NCI-H524 (cell line): ENCODE measurements around the gene MTPN.
A peak's percentile ranks its signal among the peaks of the same experiment; 100 is the strongest.

ENCODE experiments used
- DNase-seq, 2 experiments: peaks; one replicate each; lab custom pipeline; 2025; lab: John Stamatoyannopoulos, UW

MTPN gene, protein sequence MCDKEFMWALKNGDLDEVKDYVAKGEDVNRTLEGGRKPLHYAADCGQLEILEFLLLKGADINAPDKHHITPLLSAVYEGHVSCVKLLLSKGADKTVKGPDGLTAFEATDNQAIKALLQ

DNA sequence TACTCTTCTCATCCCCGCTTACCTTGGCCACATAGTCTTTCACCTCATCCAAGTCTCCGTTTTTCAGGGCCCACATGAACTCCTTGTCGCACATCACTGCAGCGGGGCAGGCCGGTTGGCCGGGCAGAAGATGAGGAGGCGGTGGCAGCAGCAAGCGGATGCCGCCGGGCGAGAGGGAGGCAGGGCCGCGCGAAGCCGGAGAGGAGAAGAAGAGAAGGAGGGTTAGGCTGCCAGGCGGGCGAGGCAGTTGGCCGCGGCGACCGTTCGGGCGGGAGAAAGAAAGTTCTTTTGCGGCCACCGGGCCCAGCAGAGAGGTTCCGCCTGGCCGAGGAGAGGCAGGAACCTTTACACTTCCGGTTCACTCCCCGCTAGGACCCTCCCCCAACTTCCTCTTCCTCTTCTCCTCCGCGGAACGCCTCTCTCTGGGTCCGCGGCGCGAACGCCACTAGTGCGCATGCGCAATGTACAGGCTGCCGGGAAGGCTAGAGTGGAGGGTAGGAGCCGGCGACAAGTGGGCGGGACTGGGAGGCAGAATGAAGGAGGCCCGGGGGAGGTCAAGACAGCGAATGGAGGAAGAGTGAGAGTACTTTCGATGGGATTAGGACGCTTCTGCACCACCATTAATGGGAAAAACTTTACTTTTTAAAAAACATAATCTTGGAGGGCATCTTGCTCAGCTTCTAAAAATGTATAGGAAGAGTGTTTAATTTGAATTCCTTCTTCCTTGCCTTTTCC, at the start of gene MTPN:
Gene MTPN, minus strand, starts transcription at position 353 of the 735 bp plus-strand sequence. Its CDS starts 259 bp downstream, at position 94.
- DNase-seq: peak; percentile 96 to 99

DNA sequence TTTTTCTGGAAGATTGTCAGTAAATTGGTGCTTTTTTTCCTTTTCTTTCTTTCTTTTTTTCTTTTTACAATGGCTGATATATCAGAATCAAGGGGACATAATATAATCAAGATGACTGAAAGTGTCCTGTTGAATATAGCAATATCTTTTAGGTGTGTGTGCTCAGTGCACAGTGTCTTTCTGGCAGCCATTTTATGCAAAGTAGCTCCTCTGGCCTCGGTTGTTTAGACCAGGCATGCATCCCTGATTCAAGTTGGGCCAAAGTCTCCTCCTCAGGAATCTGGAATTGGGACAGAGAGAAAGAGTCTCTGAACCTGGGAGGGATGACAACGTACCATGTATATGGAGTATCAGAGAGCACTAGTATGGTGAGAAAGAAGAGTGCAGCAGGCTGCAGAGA, 49.0 kb upstream of the MTPN start:
- DNase-seq: no peak

DNA sequence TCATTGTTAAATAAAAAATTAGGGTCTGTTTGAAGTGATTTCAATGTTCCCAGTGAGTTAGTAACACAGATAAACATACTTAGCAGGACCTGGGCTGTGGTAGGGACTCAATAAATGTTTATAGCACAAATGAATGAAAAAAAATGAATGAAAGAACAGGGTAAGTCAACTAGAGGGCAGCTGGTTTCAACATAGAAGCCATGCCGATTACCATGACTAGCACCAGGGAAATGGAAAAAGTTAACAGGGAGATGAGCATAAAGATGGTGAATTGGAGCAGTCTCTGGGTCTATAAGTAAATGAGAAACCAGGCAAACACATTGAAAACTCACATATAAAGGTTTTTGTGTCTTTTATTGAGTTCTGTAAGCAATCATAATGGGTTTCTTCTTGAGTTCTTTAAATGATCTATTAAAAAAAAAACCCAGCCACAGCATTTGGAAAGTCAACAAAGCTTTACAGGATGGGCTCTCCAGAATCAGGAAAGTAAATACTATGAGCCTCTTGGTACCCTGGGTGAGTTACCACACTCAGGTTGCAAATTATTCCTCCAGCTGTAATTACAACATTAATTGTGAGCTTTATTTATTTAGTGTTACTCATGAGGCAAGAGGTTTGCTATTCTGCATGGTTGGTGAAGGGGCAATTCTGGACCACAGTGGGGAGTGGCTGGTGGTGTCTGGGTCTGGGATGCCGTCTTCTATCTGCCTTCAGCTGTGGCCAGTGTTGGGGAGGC, 46.1 kb upstream of the MTPN start:
- no peak for DNase-seq

DNA sequence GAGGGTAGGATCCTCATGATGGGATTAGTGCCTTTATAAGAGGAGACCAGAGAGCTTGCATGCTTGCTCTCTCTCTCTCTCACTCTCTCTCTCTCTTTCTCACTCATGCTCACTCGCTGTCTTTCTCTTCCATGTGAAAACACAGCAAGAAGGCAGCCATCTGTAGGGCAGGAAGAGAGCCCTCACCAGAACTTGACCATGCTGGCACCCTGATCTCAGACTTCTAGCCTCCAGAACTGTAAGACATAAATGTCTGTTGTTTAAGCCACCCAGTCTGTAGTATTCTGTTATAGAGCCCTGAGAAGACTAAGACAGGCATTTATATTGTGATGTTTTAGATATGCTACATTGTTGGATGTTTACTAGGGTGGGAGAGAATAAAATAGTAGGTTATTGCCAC, 43.4 kb upstream of the MTPN start:
- no peak for DNase-seq

DNA sequence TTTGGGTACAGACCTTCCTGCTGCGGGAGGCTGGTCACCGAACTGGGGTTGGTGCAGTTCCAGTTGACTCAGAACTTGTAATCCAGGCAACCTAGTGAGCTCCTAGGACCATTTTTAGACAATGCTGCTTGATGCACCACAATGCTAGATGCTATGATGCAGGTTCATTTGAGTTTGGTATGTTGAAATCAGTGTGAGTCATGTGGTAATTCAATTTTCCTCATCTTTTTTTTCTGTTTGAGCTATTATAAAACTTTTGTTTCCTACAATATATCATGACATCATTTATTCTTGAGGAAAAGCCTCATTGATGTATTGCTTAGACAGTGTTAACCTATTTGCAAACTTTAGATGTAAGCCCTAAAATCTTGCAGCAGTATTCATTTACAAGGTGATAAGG, 40.9 kb upstream of the MTPN start:
- DNase-seq: no peak

DNA sequence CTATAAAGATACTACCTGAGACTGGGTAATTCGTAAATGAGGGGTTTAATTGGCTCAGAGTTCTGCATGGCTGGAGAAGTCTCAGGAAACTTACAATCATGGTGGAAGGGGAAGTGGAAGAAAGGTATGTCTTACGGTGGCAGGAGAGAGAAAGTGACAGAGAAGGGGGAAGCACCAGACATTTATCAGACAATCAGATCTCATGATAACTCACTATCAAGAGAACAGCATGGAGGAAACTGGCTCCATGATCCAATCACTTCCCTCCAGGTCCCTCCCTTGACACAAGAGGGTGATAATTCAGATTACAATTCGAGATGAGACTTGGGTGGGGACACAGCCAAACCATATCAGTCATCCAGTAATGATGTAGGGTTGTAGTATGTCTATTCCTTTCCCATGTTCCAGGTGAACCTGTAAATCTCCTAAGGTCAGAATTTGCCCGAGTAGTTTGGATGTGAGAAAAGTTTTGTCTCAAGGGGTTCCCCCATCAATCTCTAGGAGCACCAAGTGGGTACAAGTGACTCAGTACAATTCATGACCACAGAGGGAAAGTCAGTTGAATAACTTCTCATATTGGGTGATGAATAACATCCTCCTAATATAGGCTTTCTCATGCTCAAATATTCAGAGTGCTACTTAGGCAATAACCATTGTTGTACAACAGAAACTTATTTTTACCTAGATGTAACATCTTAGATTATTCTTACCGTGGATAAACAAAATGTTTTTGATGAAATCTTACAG, 39.7 kb upstream of the MTPN start:
- no peak for DNase-seq

DNA sequence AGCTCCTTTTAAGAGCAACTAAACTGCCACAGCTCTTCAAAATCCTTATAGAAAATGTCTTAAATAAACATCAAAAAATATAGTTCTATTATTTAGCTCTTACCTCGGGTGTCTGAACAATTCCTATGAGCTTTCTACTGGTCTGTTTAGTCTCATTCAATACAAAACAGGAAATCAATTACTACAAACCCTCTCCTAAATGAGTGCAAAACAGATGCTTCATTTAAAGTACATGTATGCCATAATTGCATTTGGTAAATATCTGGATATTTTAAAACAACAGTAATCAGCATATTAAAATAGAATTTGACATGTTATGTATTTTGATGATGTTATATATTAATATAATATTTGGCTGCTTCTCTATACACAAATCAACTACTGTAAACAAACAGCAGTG, 38.5 kb upstream of the MTPN start:
- DNase-seq: no peak

DNA sequence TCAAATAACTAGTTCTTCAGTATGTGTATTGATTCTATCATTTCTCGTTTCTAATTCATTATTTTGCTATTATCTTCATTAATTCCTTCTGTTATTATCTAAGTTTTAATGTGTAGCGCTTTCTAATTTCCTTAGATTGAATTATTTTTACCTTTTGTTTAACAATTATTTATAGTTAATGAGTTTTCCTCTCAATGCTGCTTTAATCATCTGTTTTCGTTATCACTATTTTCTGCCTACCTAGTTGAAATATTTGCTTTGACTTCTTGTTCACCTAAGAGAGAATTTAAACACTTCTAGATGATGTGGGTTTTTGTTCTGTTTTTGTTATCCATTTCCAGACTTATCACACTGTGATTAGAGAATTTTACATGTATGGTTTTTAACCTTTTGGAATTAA, 37.5 kb upstream of the MTPN start:
- DNase-seq: no peak

DNA sequence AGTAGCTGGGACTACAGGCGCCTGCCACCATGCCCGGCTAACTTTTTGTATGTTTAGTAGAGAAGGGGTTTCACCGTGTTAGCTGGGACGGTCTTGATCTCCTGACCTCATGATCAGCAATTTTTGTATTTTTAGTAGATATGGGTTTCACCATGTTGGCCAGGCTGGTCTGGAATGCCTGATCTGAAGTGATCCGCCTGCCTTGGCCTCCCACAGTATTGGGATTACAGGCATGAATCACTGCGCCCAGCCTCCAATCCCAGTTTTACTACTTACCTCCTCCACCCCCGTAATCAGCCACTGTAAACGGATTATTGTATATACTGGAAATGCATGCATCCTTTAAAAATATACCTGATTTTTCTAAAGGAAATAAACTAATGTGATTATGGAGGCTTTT, 35.1 kb upstream of the MTPN start:
- no peak for DNase-seq

DNA sequence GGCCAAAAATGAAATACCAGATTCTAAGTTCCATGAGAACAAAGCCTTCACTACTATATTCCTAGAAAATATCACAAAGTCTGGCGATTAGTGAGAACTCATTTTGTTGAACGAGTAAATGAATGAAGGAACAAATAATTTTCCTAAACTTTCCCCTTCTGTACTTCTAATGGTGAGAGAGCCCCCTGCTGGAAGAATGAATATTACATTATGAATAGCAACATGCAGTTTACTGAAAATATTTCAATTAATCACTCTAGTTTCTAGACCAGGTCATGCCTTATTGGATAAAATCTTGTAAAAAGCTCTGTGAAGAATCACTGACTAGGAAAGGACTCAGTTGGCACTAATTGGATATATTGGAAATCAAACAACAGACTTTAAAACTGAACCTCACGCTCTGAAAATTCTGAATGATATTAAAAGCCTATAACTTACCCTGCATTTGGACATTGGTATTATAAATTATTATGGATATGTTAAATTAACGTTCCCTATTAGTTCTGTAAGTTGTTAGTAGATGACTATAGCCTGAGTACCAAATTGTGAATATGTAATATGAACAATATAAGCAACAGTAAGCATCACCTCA, 32.4 kb upstream of the MTPN start:
- DNase-seq: peak; percentile 23 to 38

DNA sequence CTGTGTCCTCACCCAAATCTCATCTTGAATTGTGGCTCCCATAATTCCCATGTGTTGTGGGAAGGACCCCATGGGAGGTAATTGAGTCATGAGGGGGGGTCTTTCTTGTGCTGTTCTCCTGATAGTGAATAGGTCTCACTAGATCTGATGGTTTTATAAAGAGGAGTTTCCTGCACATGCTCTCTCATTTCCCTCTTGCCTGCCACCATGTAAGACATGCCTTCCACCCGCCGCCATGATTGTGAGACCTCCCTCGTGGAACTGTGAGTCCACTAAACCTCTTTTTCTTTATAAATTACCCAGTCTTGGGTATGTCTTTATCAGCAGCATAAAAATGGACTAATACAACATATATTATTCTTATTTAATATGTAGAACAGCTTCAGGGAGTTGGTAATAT, 29.0 kb upstream of the MTPN start:
- no peak for DNase-seq

DNA sequence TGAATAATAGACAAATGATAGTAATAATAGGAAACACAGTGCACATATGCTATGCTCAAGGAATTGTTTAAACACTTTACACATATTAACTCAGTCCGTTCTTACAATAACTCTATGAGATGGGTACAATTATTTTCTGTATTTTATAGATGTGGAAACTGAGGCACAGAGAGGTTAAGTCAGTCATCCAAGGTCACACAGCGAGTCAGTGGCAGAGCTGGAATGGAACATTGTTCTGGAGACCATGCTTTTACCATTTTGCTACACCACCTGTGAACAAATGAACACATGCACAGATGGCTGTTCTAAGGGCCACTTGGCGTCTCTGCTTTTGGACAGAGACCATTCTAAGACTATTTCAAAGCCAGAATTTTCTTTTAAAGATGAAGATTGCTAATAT, 26.9 kb upstream of the MTPN start:
- DNase-seq: no peak

DNA sequence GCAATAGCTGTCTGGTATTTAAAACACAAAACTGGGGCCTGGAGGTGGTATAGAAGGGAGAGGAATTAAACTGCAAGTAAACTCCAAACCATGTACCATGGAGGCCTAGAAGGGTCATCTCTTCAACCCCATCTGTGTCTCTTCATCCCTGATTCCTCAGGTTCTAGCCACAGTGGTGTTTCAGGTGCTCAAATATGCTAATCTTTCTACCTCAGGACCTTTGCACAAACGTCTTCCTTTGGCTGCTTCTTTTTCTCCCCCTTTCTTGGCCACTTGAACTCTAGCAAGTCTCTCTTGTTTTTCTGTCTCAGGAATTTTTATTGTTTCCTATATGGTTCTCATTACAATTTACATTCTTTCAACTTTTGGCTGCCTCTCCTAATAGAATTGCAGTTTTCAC, 25.6 kb upstream of the MTPN start:
- no peak for DNase-seq

DNA sequence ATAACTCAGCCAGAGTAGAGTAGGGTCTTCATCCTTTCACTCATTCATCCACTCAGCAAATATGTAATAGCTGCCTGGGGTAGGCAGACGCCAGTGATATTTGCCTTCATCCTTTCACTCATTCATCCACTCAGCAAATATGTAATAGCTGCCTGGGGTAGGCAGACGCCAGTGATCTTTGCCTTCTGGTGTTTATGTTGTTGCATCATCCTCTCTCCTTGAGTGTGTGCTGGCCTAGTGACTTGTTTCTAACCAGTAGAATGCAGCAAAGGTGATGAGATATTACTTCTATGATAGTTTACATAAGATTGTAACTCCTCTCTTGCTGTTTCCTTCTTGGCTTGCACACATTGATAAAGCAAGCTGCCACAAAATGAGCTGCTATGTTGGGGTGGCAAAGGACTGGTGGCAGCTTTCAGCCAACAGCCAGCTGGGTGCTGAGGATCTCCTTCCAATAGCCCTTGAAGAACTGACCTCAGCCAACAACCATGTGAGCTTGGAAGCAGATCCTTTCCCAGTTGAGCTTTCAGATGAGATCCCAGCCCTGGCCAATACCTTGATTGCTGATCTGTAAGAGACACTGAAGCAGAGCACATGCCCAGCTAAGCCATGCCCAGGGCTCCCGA, 23.2 kb upstream of the MTPN start:
- DNase-seq: no peak

DNA sequence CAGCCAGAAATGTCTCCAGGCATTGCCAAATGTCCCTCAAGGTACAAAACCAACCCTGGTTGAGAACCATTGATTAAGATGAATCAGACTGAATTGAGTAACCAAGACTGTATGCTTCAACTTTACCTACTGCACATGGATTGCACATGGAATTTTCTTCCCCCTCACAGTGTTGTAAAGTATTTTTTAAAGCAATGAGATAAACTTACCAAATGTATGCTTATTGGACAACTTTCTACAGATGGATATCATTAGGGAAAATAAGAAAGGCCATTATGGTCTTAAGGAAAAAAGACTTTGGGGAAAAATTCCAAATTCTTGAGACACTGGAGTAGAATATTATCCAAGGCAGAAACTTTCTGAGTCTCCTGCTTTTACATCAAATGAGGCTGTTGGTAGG, 20.9 kb upstream of the MTPN start:
- no peak for DNase-seq

DNA sequence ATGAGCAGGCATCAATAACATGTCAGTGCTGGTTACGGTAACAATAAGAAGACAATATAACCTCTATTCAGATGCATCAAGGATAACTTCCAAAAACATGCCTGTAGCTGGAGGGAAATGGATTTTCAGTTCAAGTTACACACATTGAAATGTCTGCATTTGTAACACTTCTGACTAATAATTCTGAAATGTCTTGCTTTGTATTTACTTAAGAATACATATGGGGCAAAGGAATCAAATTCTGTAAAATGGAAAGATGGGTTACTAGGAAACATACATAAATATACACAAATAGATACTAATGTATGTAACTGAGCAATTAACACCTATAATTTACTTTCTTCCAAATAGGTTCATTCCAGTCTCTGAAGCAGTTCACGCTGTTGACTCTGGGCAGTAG, 18.6 kb upstream of the MTPN start:
- no peak for DNase-seq

DNA sequence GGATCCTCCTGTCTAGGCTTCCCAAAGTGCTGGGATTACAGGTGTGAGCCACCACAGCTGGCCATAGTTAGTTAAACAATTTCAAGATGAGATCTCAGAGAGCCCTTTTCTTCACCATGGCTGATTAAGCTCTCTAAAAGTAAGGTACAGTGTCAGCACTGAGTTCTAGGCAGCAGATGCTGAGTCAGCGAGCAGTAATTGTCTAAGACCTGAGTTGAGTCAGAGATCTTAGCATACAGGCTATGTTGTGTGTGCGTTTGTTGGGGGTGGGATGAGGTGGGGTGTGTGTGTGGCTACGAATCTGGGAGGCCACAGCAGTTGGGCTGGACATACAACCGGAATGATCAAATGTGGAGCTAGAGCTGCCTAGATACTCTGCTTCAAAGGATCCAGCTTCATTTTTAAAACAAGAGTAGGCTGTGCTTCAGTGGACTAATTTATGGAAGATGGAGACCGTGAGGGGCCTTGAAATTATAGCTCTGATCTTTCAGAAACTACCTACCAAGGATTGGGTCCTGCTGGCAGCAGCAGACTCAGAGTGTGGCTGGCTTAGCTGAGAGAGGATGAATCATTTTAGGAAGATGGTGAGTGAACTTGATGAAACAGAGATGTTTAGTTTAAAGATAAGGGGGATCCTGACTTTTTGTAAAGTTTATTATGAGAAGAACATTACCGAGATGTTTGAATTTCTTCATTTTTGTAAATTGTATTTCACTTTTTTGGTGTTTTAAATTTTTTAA, 17.5 kb upstream of the MTPN start:
- DNase-seq: no peak

DNA sequence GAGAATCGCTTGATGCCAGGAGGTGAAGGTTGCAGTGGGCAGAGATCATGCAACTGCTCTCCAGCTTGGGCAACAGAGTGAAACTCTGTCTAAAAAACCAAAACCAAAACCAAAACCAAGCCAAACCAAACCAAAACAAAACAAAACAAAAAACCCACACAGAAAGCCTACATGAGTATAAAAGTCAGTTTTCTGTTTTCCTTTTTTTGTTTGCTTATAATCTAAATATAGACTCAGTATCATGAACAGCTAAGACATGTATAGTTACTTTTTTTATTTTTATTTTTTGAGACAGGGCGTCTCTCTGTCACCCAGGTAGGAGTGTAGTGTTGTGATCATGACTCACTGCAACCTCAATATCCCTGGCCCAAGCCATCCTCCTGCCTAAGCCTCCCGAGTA, 16.8 kb upstream of the MTPN start:
- no peak for DNase-seq

DNA sequence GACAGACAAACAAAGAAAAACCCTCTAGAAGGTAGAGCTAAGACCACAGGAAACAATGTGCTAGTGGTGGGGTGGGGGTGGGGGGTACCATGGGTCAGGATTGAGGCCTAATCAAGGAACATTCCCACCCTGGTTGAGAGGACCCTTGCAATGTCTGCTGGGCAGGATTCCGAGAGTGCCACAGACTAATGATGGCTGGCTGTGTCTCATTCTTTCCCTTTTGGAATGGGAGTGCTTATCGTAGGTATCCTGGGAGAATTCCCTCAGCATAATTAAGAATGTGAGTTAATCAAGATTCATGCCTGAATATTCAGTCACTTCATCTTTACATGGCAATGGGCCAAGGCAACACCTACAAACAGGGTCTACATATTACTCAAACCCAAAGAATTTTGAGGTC, 14.7 kb upstream of the MTPN start:
- no peak for DNase-seq

DNA sequence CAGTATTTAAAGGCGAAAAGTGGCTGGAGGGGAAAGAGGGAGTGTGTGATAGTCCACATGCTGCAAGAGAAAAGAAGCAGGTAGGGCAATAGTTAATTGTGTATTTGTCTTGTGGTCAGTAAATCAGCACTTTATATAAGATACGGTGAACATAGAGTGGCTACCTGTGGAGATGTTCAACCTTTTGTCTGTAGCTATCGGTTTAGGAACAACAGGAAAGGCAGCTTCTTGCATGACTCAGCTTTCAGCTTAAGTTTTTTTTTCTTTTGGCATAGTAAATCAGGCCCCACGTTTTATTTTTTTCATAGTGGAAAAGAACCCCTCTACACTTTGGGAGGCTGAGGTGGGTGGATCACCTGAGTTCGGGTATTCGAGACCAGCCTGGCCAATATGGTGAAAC, 14.2 kb upstream of the MTPN start:
- no peak for DNase-seq

DNA sequence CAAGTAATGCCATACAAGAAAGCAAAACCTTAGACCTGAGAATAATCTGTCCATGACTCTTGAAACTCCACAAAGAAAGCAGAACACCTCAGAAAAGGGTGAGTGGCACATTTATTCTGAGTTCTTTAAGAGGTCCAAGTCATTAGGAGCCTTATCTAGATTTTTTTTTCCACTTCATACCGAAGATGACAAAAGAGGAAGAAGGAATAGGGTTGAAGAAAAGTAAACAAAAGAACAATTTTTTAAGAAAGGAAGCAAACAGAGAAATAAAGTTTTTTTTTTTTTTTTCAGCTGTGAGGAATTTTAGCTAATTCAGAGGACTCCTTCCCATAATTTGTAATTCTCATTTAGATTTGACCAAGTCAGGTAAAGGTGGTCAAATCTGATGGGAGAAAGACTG, 13.1 kb upstream of the MTPN start:
- no peak for DNase-seq
